HG03139 (cell line): ENCODE results near the gene DDX1.
"Not testable (repeated sequence)": the region's sequence is repeated elsewhere in the genome, so short reads cannot be mapped to it uniquely, and the experiment has no call there.

Source experiments
- ATAC-seq: cut with Tn5 transposase; IDR thresholded peaks from one replicate; pipeline ENCODE4 v1.9.1; 2021; ENCODE audit not compliant: unreplicated experiment

DDX1 gene

GRCh38 chr2:15672961-15673918 is 81.6 kb downstream of the DDX1 start:
- ATAC-seq: no peak

- ATAC-seq: no peak
Observed at GRCh38 chr2:15673919-15674636, 82.4 kb downstream of the DDX1 start.

DNA sequence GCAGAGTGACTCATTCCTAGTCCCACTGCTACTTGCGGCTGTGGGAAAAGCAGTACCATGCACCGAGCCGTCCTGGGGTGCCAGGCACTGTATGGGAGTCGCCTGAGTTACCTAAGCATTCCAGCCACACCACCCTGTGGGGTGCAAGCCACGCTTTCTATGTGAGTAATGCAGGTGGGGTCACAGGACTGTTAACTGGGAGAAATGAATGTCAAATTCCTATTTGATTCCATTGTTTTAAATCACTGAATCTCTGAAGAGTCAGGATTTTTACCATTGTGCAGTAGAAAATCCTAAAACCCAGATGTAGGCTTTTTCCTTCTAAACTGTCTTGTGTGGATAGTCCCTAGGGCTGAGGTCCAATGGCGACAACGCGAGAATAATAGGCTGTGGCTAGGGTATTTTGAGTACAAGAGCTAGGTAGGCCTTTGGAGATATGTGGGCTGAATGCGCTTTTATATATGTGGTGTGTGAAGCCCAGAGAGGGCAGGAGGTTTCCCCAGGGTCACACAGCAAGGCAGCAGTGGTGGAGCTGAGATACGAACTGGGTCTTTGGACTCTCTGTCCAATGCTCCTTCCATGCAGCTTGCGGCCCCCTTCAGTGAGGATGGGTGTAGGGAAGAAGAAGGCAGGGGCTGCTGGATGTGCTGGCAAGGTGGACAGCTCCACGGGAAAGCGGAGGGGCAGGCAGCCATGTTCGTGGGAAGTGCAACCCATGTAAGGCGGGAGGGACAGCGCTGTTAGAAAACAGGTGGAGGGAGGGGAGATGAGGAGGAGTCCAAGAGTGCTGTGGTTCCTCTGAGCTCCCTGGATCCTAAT is 83.2 kb downstream of the DDX1 start:
- ATAC-seq: no peak

DNA sequence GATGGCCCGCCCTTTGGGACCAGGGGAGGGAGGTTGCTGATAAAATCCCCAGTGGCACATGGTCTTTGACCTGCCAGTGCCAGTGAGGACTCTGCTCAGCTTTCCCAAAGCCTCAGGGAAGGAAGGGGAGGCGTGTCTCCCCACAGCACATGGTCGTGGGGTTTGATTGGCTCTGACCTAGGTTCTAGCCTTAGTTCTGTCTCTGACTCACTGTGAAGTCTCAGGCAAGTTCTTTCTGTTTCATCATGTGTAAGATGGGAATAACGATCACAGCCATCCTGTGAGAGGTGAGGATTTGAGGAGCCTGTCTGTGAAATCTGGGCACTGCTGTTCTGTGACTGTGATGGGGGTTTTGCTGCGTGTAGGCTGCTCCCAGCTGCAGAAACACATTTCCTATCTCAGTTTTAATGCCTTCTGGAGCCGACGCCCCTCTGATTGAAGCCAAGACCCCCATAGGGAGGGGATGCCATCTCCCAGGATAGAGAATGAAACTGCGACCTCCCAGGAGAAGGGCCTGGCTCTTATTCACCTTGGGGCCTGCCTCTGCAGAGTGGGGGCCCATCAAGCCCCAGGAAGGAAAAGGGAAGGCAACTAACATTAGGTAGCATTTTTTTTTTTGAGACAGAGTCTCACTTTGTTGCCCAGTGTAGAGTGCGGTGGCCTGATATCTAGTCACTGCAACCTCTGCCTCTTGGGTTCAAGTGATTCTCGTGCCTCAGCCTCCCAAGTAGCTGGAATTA is 84.0 kb downstream of the DDX1 start:
- ATAC-seq: no peak

GRCh38 chr2:15677141-15677843 is 85.6 kb downstream of the DDX1 start:
- no peak for ATAC-seq

DNA sequence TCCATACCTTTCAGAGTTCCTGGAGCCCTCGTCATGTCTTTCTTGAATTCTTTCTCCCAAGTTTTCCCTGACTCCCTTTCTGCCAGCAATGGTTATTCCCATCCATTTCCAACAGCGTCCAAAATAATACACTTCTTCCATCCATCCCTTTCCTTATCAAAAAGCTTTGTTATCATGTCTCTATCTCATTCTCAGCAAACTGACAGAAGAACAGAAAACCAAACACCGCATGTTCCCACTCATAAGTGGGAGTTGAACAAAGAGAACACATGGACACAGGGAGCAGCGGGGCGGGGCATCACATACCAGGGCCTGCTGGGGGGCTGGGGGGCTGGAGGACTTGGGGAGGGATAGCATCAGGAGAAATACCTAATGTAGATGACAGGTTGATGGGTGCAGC is 86.7 kb downstream of the DDX1 start:
- no peak for ATAC-seq

- ATAC-seq: no peak
Observed at GRCh38 chr2:15678909-15679308, 87.2 kb downstream of the DDX1 start.

- ATAC-seq: no peak
Observed at GRCh38 chr2:15679386-15679924, 87.8 kb downstream of the DDX1 start.

DNA sequence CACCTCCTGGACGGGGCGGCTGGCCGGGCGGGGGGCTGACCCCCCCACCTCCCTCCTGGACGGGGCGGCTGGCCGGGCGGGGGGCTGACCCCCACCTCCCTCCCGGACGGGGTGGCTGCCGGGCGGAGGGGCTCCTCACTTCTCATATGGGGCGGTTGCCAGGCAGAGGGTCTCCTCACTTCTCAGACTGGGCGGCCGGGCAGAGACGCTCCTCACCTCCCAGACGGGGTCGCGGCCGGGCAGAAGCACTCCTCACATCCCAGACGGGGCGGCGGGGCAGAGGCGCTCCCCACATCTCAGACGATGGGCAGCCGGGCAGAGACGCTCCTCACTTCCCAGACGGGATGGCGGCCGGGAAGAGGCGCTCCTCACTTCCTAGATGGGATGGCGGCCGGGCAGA is 88.5 kb downstream of the DDX1 start:
- ATAC-seq: not testable (repeated sequence)
